Astrocyte of the hippocampus (primary cell): ENCODE measurements around the gene IPCEF1.
A peak's percentile ranks its signal among the peaks of the same experiment; 100 is the strongest.

ENCODE experiments used
- DNase-seq: peaks from one replicate; pipeline ENCODE4 v3.0.0; 2011; ENCODE audit warnings: low read depth, low spot score

Gene IPCEF1

DNA sequence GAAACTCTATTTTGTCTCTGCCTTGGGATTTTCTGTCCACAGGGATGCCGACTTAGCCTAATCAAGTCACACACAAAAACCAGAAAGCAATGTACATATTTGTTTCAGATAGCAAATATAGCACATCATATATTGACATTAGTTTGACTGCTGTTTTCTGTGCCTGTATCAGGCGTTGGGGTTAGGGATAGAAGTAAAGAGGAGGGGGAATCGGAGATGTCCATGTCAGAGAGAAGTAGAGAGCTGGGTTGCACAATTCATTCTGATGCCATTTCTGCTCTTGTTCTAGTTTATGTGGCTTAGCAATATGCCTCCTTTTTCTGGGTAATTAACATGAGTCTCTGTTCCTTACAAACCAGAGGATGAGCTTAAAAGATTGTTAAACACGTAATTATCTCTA, 14.7 kb upstream of the IPCEF1 start:
- DNase-seq: no peak

DNA sequence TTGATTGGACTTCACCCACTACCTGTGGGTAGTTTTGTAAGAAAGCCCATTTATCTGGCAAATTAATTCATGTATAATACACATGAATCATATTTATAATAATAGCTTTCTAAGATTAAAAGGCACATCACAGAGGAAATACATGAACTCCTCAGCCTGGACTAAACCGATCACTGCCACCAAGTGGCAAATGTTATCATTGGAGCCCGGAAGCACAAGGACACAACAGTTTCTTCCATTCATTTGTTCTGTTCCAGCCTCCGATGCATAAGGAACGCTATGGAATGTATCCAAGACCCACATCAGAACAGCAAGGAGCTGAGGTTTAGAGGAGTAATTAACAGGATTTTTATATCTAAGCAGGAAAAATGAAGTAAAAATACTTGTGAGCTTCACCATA, 13.9 kb upstream of the IPCEF1 start:
- peak; percentile 75 for DNase-seq

DNA sequence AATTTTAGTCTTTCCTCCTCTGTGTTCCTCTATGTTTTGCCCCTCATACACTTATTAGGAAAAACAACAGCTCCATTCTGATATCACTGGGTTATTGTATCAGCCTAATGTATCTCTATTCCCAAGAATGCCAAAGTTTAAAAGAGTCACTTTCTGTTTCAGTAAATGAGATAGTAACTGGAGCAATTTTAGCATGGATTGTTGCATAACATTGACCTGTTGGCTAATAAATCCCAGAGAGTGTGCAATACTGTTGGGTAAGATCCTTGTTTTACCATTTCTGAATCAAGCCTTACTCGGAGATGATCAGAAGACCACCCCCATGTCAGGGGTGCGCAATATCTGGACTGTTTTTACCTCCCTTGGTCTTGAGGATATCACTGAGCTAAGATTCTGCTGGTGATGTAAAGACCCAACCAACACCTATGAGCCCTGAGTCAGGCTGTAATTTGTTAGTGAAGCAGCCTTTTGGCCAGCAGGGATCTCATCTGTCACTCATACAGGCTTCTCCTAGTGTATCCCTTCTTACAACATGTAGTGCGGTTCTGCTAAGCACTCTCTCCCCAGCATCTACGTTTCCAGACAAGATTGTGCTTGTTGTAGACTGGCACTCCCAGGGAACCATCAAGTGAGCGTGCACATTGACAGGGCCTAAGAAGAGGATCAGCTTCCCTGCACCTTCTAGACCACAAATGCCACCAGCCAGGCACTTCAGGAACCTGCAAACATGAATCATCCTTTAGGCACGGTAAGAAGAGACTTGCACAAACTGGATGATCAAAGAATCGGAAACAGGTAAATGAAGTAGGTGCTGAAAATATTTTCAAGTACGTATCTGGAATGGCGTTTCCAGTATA, 11.5 kb upstream of the IPCEF1 start:
- DNase-seq: no peak

DNA sequence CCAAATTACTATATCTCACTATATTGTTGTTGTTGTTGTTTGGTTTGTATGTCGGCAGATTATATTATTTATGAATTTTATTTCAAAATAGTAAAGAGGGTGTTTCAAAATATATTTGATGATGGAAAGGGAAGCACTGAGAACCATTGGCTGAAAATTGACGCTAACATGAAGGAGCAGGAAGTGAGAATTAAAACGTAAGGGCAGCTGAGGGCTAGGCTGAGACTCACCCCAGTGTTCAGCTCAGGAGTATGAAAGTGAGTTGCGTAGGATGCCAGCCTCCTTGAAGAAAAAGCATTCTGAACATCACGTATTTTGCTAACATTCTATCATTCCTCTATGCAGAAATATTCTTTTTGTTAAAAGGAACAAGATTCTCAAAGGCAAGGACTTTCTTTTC, 10.7 kb upstream of the IPCEF1 start:
- DNase-seq: no peak

DNA sequence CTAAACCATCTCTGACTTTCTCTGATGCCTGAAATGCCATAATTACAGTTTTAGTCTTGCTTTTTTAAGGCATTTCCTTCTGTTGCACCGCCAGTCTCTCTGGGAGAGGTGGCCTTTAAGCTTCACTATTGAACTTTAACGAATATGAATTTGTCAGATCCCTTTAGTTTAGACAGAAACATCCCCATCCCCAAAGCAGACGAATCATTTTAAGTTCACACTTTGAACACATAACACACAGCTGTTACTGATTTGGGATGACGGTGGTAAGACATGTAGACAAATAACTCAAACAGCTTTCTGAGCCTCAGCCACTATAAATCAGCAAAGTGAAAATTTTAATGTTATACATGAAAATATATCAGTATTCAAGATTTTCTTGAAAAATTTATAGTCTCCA, 7.2 kb upstream of the IPCEF1 start:
- DNase-seq: no peak

DNA sequence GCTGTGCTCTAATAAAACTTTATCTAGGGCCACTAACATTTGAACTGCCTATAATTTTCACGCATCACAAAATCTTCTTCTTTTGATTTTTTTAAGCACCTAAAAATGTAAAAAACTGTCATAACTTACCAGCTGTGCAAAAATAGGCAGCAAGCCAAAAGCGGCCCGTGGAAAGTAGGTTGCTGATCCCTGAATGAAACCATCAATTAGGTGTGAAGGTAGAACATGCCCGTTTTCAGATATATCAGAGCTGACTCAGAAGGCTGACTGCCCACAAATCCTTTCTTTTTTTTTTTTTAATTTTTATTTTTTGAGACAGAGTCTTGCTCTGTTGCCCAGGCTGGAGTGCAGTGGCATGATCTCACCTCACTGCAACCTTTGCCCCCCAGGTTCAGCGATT, 4.9 kb upstream of the IPCEF1 start:
- no peak for DNase-seq

DNA sequence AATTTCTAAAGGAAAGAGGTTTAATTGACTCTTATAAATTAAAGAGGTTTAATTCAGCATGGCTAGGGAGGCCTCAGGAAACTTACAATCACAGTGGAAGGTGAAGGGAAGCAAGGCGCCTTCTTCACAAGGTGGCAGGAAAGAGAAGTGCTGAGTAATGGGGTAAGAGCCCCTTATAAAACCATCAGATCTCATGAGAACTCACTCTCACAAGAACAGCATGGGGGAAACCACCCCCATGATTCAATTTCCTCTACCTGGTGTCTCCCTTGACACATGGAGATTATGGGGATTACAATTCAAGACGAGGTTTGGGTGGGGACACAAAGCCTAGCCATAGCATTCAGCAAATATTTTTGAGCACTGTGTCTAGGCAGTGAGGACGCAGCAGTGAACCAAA, 3.9 kb upstream of the IPCEF1 start:
- no peak for DNase-seq

DNA sequence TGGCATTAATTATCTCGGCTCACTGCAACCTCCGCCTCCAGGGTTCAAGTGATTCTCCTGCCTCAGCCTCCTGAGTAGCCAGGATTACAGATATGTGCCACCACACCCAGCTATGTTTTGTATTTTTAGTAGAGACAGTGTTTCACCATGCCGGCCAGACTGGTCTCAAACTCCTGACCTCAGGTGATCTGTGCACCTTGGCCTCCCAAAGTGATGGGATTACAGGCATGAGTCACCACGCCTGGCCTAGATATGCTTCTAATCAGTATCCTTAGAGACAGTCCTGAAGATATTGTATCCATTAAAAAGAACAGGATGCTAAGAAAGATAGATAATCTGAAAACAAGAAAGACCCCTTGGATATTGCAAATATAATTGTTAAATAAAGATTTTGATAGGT, 3.1 kb upstream of the IPCEF1 start:
- DNase-seq: no peak

DNA sequence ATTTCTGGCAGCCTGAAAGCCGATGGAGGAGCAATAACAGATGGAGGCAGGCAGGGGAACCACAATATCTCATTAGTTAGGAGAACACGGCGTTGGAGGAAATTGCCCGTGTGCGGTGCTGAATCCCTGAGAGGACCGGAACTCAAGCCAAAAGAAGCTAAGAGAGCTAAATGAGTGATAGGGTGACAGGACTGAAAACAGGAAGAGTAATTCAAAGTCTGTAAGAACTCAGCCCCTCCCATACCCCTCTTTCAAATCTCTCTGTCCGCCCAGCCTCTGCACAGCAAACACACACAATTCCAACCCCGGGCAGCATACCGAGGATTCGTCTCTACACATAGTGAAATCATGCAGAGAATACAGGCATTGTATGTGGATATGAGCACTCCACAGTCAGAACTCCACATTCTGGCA, 2.6 kb upstream of the IPCEF1 start:
- peak; percentile 45 for DNase-seq

DNA sequence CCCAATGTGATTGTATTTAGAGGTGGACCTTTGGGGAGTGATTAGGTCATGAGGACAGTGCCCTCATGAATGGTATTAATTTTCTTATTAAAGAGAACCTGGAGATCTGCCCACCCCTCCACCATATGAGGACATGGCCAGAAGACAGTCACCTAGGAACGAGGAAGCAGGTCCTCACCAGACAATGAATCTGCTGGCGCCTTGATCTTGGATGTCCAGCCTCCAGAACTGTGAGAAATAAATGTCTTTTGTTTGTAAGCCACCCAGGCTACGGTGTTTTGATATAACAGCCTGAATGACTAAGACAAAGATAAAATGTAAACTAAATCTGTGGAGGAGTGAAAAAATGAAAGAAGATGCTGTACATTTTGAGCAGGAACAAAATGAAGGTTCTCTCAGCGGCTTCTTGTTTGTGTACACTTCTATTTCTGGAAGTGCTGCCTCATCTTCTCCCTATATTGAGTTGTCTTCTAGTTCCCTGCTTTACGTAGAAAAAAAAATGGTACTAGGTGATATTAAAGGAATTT, 1.5 kb upstream of the IPCEF1 start:
- DNase-seq: no peak

DNA sequence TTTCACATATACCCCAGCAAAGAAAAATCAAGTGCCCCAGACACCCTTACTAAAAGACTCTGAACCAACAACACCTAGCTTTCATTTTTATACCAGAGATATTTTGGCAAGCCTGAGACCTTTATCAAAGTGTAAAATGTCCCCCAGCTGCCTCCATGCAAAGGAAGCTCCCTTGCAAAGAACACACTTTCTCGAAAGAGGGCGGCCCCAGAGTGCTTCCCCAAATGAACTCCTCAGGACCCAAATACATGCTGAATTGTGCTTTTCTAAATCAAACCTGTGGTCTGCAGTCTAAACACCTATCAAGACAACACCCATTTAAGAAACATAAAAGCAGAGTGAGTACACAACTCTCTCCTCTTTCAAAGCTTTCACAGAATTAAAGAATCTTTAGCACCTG, 490 bp downstream of the IPCEF1 start:
- no peak for DNase-seq

DNA sequence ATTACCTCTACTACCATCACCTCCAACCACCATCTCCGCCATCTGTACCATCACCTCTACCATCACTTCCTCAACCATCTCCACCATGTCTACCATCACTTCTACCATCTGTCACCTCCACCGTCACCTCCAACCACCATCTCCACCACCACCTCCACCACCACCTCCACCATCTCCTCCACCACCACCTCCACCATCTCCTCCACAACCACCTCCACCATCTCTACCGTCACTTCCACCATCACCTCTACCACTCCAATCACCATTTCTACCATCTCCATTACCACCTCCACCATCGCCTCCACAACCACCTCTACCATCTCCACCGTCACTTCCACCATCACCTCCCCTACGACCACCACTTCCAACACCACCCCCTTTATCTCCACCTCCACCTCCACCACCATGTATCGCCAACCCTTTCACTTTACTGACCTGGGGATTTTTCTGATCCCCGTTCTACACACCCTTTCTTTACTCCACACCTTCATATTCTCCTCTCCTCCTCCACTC, 2.3 kb downstream of the IPCEF1 start:
- no peak for DNase-seq

DNA sequence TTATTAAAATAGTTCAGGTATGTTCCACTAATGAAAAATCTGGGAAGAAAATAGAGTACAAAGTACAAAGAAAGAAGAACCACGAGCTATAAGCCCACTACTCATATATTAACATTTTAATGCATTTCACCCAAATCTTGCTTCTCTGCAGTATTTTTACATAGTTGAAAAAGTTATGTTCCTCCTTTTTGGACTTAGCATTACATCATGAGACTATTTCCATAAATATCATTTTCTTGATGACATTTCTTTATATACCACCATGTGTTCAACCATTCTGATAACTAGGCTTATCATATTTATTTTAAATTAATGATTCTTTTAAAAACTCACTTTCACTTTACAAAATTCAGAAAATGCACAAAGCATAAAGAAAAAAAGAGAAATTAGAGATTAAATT, 3.0 kb downstream of the IPCEF1 start:
- no peak for DNase-seq

DNA sequence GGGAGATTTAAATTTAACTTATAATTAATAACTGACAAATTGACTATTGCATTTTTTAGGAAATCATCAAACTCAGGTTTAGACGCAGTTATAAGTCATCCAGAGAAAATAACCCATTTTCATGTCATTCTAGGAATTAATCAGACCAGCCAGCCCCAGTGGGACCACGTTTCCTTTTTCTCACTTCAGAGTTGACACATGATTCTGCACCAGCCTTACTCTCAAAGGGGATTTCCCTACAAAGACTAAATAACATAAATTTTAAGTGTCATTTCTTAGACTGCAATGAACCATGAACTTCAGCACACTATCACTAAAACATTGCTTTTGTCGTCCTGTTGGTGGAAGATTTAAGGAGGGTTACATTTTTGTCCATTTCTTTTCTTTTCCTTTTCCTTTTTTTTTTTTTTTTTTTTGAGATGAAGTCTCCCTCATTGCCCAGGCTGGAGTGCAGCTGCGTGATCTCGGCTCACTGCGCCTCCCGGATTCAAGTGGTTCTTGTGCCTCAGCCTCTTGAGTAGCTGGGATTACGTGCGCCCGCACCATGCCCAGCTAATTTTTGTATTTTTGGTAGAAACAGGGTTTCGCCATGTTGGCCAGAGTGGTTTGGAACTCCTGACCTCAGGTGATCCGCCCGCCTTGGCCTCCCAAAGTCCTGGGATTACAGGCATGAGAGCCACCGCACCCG, 3.6 kb downstream of the IPCEF1 start:
- no peak for DNase-seq

DNA sequence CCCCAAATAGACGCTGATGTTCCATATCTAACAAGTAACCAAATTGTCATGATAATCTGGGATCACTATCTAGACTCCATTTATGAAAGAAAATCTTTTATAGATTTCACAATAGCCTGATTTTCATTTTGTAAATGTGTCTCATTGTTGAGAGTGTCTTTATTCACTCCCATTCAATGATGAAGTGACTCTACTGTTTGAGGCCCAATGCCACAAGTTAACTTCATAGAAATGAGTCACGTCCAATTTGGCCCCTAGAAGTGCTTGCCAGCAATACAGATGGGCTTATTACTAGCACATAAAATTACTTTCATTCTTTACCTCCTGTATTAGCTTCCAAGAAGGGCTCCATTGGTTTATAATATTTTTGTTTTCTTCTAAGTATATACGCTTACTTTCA, 6.3 kb downstream of the IPCEF1 start:
- peak; percentile 41 for DNase-seq

DNA sequence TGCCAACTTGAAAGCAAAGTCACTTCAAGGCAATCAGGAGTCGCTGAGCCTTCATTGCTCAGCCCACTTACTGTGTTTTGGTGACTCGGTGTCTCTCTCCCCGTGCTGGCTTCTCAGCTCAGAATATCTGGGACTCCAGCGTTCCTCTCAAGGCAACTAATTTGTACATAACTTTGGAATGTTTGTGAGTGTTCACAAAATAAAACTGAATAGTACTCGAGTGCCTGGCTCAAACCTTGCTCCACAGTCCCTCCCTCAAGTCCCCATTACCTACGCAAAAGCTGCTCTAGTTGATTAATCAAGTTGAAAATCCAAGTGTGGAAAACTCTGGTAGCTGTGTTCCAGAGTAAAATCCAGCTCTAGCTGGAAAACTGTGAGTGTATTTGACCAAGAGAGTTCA, 8.6 kb downstream of the IPCEF1 start:
- peak; percentile 15 for DNase-seq

DNA sequence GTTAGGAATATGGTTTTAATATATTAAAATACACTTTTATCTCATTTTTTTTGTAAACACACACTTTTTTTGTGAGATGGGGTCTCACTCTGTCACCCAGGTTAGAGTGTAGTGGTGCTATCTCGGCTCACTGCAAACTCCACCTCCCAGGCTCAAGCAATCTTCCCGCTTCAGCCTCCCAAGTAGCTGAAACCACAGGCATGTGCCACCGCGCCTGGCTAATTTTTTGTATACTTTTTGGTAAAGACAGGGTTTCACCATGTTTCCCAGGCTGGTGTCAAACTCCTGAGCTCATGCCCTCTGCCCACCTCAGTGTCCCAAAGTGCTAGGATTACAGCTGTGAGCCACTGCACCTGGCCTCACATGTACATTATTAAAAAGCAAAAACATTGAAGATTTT, 10.8 kb downstream of the IPCEF1 start:
- DNase-seq: peak; percentile 10

DNA sequence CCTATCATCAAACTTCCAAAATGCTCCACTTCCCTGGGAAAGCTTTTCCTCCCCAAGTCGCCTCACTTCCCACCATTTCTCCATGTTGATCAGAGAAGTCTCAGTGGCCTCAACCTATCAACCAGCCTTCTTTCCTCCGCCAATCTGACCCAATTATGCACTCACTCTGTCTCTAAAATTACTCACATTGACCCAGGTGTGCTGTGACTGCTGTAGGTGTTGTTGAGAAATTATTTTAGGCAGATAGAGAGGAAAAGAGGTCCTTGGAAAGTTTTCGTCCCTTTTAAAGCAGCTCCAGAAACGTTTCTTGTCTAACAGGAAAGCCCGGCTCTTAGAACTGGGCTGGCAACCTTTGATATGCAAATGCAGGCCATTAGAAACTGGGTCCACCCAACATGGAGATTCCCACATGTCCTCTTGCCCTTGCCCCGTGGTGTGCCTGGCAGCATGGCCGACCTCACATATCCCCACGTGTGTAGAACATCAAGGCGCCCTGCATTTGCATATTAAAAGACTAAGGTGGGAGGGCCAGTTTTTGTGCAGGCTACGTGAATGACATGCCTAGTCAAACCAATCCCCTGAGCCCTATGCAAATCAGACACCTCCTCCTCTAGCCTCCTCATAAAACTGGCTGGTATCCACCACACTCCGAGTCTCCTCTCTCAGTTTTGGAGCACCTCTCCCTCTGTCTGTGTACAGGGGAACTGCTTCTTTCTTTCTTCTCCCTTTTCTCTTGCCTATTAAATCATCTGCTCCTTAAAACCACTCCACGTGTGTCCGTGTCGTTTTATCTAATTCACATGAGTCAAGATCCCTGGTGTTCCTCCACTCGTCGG, 12.9 kb downstream of the IPCEF1 start:
- DNase-seq: peak; percentile 64

DNA sequence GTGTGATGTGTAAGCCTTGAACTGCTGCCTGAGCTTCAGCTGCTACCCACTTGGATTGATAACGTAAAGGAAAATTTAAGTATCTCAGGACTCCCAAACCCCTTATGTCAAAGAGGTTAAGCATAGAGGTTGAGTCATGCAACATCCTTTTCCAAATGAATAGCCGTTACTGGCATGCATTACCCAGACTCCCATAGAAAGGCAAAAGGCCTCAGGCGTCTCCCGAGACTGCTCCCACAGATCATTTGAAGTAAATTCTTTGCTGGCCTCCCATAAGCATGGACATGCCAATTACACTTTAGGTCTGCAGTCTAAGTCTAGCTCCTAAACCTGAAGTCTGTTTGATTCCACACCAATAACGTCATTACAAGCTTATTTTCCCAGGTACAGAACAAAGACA, 14.7 kb downstream of the IPCEF1 start:
- DNase-seq: peak; percentile 35

DNA sequence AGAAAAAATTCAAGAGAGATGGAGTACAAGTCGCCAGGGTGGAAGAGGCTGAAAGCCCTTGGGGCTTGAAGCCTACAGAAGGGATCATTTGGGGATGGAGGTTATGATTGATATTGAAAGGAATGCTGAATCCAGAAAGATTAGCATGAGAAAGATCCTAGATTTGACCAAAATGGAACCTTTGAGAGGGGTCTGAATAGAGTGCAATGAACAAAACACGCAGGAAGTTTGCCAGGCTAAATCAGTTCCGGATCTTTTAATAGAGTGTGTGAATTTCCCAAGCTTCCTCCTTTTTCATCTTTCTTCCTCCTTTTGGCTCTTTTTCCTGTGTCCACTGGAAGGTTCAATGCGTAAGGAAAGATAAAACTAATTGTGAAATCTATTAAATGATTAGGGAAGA, 15.3 kb downstream of the IPCEF1 start:
- peak; percentile 25 for DNase-seq

DNA sequence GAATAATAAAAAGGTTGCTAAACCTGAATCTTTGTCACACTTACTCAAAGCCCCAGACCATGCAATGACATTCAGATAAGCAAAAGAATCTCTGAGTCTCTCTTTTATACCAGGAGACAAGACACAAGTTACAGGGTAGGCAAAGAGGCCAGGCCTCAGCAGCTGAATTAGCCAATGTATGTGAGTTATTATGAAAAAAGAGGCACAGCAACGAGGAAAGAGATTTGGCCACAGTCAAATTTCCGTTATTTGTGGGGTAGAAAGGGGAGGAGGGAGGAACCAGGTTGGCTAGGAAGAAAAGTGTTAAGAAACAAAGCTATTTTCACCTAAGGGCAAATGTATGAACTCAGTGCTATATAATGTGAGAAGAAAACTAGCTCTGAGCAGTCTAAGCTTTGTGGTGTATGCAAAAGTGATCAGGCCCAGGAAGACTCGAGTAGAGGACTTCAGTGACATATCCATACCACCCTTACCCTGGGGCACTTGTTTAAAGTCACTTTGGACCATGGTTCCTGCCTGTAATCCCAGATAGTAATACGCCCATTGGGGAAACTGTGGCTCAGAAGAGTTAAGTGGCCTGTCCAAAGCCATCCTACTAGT, 19.1 kb downstream of the IPCEF1 start:
- no peak for DNase-seq
